ENCODE data around the gene E2F4.

E2F4 gene

DNA sequence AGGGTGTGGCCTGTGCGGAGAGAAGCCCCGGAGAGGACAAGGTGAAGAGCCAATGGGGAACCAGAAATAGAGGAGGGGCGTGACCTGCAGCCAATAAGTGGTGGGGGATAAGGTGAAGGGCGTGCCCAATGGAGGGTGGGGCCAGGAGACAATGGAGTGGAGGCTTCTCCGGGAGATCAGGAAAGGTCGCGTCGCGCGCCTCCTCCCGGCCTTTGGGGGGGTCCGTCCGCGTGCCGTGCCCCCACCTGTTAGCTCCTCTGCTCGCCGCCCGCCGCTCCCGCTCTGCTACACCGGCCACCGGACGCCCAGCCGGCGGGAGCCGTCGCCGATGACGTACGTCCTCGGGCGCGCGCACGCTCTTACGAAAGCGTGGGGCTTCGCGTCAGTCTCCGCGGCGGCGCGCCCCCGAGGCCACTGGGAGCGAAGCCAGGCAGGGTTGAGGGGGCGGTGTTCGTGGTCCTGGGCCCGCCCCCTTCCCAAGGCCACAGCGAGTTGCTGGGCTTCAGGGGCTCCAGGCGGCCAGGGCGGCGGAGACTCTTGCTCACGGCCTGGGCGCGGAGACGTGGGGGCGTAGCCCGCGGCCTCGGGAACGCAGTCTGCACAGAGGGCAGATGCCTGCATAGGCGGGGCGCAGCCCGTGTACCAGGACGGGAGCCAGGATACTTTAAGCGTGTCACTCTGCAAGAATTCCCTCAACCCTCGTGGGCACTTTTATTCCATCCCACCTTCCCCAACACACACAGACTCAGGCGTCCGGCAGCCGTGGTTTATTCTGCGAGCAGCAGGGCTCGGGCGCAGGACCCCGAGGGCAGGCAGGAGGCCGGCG is 8.1 kb upstream of the E2F4 start, which contains the start of gene MATCAP1:
MATCAP1 (minus strand) TSS at position 337 of the 826 bp plus-strand sequence. CDS start 3,353 bp downstream, outside the sequence.
- ChIA-PET CTCF (interaction anchor here (0.5 to 2.0 kb wide), 7 partner anchors 14 to 967 kb away, joined by 3 to 9 read pairs (median 4); no protein-coding TSS in a partner anchor), POLR2A (ENCODE audit: low non-redundant PET) (no interaction called here)
- H3K27ac ChIP-seq: peak within 1 kb of the TSS; percentile 95

DNA sequence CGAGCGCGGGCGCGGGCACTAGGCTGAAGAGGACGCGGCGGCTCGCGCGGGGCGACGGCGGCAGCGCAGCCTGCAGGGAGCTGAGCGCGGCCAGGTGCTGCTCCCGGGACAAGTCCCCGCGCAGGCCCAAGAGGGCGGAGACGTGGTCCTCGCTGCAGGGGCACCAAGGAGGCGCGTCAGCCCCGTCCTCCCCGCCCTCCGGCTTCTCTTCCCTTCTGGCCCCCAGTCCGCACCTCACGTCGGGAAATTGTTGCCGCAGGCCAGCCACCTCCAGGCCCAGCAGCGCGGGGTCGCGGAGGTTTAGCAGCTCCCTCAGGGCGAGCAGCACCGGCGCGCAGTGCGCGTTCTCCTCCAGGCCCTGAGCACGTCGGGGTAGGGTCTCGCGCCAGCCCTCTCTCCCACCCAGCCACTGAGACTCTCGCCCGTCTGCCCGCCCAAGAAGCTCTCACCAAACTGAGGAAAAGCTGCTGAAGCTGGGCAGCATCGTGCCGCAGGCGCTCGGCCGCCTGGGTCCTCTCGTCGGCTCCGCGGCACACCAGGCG is 7.4 kb upstream of the E2F4 start:
- TF ChIP-seq, protein P1, sequence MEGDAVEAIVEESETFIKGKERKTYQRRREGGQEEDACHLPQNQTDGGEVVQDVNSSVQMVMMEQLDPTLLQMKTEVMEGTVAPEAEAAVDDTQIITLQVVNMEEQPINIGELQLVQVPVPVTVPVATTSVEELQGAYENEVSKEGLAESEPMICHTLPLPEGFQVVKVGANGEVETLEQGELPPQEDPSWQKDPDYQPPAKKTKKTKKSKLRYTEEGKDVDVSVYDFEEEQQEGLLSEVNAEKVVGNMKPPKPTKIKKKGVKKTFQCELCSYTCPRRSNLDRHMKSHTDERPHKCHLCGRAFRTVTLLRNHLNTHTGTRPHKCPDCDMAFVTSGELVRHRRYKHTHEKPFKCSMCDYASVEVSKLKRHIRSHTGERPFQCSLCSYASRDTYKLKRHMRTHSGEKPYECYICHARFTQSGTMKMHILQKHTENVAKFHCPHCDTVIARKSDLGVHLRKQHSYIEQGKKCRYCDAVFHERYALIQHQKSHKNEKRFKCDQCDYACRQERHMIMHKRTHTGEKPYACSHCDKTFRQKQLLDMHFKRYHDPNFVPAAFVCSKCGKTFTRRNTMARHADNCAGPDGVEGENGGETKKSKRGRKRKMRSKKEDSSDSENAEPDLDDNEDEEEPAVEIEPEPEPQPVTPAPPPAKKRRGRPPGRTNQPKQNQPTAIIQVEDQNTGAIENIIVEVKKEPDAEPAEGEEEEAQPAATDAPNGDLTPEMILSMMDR (conservative IDR thresholded peaks at IDR 0.05; ENCODE audit: low read depth): no peak
- peak overlapping the region; percentile 95 for H3K27ac ChIP-seq
- no peak for DNase-seq (ENCODE audit: low spot score)
- CTCF ChIA-PET: interaction anchor here (0.6 to 2.0 kb wide), 14 partner anchors 9 to 966 kb away, joined by 3 to 9 read pairs (median 4); partner anchors contain the start of genes NOL3 and TMEM208
- POLR2A ChIA-PET (ENCODE audit: low non-redundant PET): no interaction called here

More for the DNA sequence above, 8.1 kb upstream of the E2F4 start, which contains the start of gene MATCAP1:
- DNase-seq (ENCODE audit: low spot score): peak; percentile 99
- TF ChIP-seq, protein P1 (conservative IDR thresholded peaks at IDR 0.05; ENCODE audit: low read depth): no peak

DNA sequence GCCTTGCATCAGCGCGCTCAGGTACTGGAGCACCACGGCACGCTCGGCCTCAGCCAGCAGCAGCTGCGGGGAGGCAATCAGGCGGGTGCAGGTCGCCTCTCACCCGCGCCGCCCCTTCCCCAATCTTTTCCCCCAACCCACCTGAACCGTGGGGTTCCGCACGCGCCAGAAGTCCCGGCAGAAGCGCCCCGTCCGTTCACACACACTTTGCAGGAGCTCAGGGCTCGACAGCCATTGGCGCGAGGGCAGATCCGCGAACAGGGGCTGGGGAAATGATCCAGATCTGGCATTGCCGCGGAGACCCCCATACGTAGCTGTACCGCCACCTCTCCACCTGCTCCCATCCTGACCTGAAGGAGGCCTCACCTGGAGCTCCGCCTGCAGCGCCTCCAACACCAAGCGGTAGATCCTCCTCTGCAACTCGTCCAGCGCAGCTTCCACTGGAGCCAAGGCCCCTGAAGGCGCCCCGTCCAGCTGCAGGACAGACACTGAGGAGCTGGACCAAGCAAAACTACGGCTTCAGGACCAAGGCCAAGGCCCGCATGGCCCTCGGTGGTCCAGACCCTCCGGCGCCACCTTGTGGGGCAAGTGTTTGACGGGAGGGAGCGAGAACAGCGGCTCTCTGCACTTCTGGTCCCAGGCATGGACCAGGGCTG is 6.8 kb upstream of the E2F4 start:
- CTCF ChIA-PET: interaction anchor here (0.6 to 2.0 kb wide), 15 partner anchors 9 to 965 kb away, joined by 3 to 9 read pairs (median 4); partner anchors contain the start of genes NOL3, TMEM208 and TRADD
- TF ChIP-seq, protein P1 (conservative IDR thresholded peaks at IDR 0.05; ENCODE audit: low read depth): peak; percentile 86
- peak; percentile 70 for DNase-seq (ENCODE audit: low spot score)
- POLR2A ChIA-PET (ENCODE audit: low non-redundant PET): no interaction called here
- peak overlapping the region; percentile 95 for H3K27ac ChIP-seq

DNA sequence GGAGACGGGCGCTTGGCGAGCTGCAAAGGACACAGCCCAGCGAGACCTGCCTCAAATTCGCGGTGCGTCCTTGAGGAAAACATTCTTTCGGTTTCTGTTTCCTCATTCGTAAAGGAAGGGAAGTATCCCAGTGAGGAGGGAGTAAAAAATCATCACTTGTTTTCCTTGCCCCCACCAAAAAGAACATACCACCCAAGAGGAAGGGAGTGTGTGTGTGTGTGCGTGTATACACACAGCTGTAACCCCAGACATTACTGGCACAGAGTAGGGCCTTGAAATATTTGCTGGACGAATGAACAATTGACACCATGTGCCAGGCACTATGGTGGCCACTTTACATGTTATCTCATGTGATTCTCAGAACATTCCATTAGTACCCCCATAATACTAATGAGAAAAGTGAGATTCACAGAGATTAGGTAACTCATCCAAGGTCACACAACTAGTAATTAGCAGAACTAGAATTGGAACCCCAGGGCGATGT is 6.3 kb upstream of the E2F4 start:
- TF ChIP-seq, protein P1 (conservative IDR thresholded peaks at IDR 0.05; ENCODE audit: low read depth): peak; percentile 50
- CTCF ChIA-PET: interaction anchor here (0.6 to 2.0 kb wide), 9 partner anchors 10 to 232 kb away, joined by 3 to 9 read pairs (median 6); partner anchors contain the start of genes NOL3, TMEM208 and TRADD
- no peak for DNase-seq (ENCODE audit: low spot score)
- peak overlapping the region; percentile 95; the same call in 1 of the 2 replicates for H3K27ac ChIP-seq
- POLR2A ChIA-PET (ENCODE audit: low non-redundant PET): no interaction called here

DNA sequence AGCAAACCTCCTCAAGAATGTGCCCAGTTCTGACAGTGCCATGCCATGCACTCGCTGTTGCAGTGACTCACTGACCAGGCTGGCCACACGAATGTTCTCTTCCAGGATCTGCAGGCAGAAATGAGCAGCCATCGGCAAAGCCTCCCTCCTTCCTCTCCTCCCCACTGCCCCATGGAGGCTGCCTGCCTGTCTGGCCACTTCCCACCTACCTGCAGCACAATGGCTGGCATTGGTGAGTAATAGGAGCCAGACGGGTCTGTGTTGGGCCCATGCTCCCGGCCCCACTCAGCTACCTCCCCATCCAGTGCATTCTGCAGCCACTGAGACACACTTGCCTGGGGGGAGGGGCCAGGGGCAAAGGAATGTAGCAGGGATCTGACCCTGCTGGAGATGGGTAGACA is 5.4 kb upstream of the E2F4 start:
- DNase-seq (ENCODE audit: low spot score): no peak
- TF ChIP-seq, protein P1 (conservative IDR thresholded peaks at IDR 0.05; ENCODE audit: low read depth): no peak
- ChIA-PET POLR2A (ENCODE audit: low non-redundant PET) (interaction anchor here (0.6 kb wide), 1 partner anchor 235 kb away, joined by 3 read pairs; no protein-coding TSS in a partner anchor), CTCF (interaction anchor here (0.6 to 0.7 kb wide), 2 partner anchors 15 to 459 kb away, joined by 3 read pairs; no protein-coding TSS in a partner anchor)
- peak overlapping the region; percentile 21 for H3K27ac ChIP-seq
